HG03066 (cell line): ENCODE measurements around the gene PCDHA6.
"Not testable (repeated sequence)": the region's sequence is repeated elsewhere in the genome, so short reads cannot be mapped to it uniquely, and the experiment has no call there.

ENCODE experiments used
- ATAC-seq: cut with Tn5 transposase; IDR thresholded peaks from one replicate; pipeline ENCODE4 v1.9.1; 2021; ENCODE audit warnings: low read depth; ENCODE audit not compliant: unreplicated experiment

Gene PCDHA6

DNA sequence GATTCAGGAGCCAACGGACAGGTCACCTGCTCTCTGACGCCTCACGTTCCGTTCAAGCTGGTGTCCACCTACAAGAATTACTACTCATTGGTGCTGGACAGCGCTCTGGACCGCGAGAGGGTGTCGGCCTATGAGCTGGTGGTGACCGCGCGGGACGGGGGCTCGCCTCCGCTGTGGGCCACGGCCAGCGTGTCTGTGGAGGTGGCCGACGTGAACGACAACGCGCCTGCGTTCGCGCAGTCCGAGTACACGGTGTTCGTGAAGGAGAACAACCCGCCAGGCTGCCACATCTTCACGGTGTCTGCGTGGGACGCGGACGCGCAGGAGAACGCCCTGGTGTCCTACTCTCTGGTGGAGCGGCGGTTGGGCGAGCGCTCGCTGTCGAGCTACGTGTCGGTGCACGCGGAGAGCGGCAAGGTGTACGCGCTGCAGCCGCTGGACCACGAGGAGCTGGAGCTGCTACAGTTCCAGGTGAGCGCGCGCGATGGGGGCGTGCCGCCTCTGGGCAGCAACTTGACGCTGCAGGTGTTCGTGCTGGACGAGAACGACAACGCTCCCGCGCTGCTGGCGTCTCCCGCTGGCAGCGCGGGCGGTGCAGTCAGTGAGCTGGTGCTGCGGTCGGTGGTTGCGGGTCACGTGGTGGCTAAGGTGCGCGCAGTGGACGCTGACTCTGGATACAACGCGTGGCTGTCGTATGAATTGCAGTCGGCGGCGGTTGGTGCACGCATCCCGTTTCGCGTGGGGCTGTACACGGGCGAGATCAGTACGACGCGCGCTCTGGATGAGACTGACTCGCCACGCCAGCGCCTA, 29.6 kb downstream of the PCDHA6 start:
- ATAC-seq, result no peak

DNA sequence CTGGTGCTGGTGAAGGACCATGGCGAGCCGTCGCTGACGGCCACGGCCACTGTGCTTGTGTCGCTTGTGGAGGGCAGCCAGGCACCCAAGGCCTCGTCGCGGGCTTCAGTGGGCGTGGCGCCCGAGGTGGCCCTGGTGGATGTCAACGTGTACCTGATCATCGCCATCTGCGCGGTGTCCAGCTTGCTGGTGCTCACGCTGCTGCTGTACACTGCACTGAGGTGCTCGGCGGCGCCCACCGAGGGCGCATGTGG, 30.2 kb downstream of the PCDHA6 start:
- no peak for ATAC-seq

DNA sequence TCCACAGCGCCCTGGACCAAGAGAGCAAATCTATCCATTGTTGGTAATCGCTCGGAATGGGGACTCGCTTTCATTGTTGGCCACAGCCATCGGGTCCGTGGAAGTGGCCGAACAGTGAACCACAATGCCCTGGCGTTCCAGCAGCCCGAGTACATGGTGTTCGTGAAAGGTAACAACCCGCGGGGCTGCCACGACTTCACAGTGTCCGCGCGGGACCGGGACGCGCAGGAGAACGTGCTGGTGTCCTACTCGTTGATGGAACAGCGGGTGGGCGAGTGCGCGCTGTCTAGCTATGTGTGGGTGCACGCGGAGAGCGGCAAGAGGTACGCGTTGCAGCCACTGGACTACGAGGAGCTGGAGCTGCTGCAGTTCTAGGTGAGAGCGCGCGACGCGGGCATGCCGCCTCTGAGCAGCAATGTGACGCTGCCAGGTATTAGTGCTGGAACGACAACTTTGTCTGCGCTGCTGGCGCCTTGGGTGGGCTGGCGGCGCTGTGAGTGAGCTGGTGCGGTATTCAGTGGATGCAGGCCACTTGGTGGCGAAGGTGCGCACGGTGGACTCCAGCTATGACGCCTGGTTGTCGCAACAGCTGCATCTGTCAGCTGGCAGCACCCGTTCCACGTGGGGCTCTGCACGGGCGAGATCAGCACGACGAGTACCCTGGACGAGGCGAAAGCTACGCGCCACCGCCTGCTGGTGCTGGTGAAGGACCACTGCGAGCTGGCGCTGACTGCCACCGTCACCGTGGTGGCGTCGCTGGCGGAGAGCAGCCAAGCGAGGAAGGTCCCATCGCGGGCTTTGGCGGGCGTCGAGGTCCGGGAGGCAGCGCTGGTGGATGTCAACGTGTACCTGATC, 34.9 kb downstream of the PCDHA6 start:
- no peak for ATAC-seq

DNA sequence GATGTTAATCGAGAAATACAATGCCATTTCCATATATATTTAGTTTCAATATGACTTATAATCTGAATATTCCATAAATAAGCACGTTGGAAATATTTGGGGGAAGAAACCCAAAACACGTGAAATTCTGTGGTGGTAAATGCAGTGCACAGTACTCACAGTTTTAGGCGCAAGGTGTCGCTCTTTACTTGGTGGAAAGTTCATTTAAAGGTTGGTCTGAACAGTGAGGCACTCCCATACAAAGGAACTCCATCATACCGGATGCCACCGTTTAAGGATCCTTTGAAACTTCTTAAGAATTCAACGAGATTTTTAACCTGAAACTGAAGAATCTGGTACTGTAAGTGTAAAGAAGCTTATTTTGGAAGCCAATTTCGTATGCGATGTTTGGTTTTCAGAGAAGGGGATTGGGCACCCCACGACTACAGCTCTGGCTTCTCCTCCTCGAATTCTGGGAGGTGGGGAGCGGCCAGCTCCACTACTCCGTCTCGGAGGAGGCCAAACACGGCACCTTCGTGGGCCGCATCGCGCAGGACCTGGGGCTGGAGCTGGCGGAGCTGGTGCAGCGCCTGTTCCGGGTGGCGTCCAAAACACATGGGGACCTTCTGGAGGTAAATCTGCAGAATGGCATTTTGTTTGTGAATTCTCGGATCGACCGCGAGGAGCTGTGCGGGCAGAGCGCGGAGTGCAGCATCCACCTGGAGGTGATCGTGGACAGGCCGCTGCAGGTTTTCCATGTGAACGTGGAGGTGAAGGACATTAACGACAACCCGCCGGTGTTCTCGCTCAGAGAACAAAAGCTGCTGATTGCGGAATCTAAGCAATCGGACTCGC, 41.2 kb downstream of the PCDHA6 start, which contains the start of gene PCDHA11:
PCDHA11 (plus strand) TSS at position 237 of the 834 bp plus-strand sequence; CDS start at position 384, 147 bp downstream.
- no peak for ATAC-seq

DNA sequence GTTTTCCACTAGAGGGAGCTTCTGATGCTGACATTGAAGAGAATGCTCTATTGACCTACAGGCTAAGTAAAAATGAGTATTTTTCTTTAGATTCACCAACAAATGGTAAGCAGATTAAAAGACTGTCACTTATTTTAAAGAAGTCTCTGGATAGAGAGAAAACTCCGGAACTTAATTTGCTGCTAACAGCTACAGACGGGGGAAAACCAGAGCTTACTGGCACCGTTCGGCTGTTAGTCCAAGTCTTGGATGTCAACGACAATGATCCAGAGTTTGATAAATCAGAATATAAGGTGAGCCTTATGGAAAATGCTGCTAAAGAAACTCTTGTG, 41.8 kb downstream of the PCDHA6 start:
- ATAC-seq, result no peak

DNA sequence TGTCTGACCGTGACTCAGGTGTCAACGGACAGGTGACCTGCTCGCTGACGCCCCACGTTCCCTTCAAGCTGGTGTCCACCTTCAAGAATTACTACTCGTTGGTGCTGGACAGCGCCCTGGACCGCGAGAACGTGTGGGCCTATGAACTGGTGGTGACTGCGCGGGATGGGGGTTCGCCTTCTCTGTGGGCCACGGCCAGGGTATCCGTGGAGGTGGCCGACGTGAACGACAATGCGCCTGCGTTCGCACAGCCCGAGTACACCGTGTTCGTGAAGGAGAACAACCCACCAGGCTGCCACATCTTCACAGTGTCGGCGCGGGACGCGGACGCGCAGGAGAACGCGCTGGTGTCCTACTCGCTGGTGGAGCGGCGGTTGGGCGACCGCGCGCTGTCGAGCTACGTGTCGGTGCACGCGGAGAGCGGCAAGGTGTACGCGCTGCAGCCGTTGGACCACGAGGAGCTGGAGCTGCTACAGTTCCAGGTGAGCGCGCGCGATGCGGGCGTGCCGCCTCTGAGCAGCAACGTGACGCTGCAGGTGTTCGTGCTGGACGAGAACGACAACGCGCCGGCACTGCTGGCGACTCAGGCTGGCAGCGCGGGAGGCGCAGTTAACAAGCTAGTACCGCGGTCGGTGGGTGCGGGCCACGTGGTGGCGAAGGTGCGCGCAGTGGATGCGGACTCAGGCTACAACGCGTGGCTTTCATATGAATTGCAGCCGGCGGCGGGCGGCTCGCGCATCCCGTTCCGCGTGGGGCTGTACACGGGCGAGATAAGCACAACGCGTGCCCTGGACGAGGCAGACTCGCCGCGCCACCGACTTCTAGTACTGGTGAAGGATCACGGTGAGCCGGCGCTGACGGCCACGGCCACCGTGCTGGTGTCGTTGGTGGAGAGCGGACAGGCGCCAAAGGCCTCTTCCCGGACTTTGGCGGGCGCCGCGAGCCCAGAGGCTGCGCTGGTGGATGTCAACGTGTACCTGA, 42.8 kb downstream of the PCDHA6 start:
- ATAC-seq, result no peak

DNA sequence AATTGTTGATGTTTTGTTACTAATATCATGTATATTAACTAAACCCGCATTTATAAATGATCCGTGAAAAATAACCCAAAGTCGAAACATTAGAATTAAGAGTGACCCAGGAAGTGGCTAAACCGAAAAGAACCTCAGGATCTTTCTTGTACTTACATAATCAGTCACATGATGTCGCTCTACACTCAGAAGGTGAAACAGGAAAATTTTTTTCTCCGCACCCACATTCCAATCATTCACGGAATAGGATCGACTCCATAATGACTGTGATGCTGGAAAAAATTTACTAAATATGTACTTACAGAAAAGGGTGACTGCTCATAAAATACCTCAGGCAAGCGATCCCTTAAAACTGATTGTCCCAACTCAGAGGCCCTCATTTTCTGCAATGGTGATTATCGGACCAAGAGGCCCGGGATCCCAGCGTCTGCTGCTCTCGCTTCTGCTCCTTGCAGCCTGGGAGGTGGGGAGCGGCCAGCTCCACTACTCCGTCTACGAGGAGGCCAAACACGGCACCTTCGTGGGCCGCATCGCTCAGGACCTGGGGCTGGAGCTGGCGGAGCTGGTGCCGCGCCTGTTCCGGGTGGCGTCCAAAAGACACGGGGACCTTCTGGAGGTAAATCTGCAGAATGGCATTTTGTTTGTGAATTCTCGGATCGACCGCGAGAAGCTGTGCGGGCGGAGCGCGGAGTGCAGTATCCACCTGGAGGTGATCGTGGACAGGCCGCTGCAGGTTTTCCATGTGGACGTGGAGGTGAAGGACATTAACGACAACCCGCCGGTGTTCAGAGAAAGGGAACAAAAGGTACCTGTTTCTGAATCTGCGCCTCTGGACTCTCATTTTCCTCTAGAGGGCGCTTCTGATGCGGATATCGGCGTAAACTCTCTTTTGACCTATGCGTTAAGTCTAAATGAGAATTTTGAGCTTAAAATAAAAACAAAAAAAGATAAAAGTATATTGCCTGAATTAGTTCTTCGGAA, 47.6 kb downstream of the PCDHA6 start, which contains the start of gene PCDHA12:
PCDHA12 (plus strand) TSS at position 224 of the 981 bp plus-strand sequence; CDS start at position 389, 165 bp downstream.
- no peak for ATAC-seq

DNA sequence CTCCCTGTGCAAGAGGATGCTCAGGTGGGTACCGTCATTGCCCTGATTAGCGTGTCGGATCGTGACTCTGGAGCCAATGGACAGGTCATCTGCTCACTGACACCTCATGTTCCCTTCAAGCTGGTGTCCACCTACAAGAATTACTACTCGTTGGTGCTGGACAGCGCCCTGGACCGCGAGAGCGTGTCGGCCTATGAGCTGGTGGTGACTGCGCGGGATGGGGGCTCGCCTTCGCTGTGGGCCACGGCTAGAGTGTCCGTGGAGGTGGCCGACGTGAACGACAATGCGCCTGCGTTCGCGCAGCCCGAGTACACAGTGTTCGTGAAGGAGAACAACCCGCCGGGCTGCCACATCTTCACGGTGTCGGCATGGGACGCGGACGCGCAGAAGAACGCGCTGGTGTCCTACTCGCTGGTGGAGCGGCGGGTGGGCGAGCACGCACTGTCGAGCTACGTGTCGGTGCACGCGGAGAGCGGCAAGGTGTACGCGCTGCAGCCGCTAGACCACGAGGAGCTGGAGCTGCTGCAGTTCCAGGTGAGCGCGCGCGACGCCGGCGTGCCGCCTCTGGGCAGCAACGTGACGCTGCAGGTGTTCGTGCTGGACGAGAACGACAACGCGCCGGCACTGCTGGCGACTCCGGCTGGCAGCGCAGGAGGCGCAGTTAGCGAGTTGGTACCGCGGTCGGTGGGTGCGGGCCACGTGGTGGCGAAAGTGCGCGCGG, 48.9 kb downstream of the PCDHA6 start:
- not testable (repeated sequence) for ATAC-seq

DNA sequence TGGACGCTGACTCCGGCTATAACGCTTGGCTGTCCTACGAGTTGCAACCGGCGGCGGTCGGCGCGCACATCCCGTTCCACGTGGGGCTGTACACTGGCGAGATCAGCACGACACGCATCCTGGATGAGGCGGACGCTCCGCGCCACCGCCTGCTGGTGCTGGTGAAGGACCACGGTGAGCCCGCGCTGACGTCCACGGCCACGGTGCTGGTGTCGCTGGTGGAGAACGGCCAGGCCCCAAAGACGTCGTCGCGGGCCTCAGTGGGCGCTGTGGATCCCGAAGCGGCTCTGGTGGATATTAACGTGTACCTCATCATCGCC, 49.5 kb downstream of the PCDHA6 start:
- no peak for ATAC-seq
